IMR-90 (cell line): ENCODE measurements around the gene CAPN9.

Source experiments
- CEBPB ChIP-seq: IDR thresholded peaks from 2 replicates; pipeline ENCODE4 v1.6.1; 2012; ENCODE audit warnings: low read depth, low read length, improper control_type of control experiment
- POLR2A ChIP-seq: IDR thresholded peaks from 2 replicates; pipeline ENCODE4 v1.6.1; 2012; ENCODE audit warnings: mild to moderate bottlenecking, low read depth, low read length
- RAD21 ChIP-seq: IDR thresholded peaks from 2 replicates; pipeline ENCODE4 v1.6.1; 2012; ENCODE audit warnings: low read length, improper control_type of control experiment
- RFX5 ChIP-seq: IDR thresholded peaks from 2 replicates; pipeline ENCODE4 v1.8.0; 2012; ENCODE audit warnings: low read depth, mild to moderate bottlenecking, low read length, moderate library complexity
- SMC3 ChIP-seq: fragments of 150-350 bp; IDR thresholded peaks from 2 replicates; pipeline ENCODE4 v1.6.1; 2016; ENCODE audit warnings: low read depth, mild to moderate bottlenecking, antibody characterized with exemption, low read length, moderate library complexity
- TF ChIP-seq, protein P1 (sequence below): conservative IDR thresholded peaks from 2 replicates; pipeline ENCODE4 v1.5.1; 2012; ENCODE audit warnings: mild to moderate bottlenecking, low read depth, low read length, improper control_type of control experiment

DNA sequence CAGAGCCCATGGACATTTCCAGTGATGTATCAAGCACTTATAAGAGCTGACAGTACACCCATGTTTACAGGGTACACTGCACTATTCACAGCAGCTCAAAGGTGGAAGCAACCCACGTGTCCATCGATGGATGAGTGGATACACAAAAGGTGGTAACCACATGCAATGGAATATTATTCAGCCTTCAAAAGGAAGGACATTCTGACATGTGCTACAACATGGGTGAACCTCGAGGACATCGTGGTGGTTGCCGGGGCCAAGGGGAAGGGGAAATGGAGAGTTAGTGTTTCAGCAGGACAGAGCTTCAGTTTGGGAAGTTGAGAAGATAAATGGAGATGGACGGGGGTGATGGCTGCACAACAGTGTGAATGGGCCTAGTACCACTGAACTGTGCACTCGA lies 42.4 kb upstream of the CAPN9 start:
- TF ChIP-seq, protein P1, sequence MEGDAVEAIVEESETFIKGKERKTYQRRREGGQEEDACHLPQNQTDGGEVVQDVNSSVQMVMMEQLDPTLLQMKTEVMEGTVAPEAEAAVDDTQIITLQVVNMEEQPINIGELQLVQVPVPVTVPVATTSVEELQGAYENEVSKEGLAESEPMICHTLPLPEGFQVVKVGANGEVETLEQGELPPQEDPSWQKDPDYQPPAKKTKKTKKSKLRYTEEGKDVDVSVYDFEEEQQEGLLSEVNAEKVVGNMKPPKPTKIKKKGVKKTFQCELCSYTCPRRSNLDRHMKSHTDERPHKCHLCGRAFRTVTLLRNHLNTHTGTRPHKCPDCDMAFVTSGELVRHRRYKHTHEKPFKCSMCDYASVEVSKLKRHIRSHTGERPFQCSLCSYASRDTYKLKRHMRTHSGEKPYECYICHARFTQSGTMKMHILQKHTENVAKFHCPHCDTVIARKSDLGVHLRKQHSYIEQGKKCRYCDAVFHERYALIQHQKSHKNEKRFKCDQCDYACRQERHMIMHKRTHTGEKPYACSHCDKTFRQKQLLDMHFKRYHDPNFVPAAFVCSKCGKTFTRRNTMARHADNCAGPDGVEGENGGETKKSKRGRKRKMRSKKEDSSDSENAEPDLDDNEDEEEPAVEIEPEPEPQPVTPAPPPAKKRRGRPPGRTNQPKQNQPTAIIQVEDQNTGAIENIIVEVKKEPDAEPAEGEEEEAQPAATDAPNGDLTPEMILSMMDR: no peak
- no peak for TF ChIP-seq RFX5
- no peak for TF ChIP-seq POLR2A
- TF ChIP-seq RAD21: no peak
- no peak for TF ChIP-seq SMC3
- TF ChIP-seq CEBPB: no peak
